Subcutaneous adipose tissue (tissue), 4 donors: ENCODE data around the gene PTGR3. TPM values are rescaled to one million over a fixed set of nuclear protein-coding genes. Genes with fewer than 3 reads are reported as not detected.

Experiments used
- total RNA-seq, 4 donors: library from RNA; depleted of rRNA; stranded (reverse); fragments of >200 nt; gene quantifications; one replicate each; pipeline ENCODE4 v1.1.0, GENCODE V29; 2016
- TF ChIP-seq, protein P1 (sequence below): fragments of 450-650 bp; IDR thresholded peaks from one replicate; pipeline ENCODE4 v1.5.1; 2016; ENCODE audit warnings: low read depth, mild to moderate bottlenecking, control low read depth, antibody characterized with exemption, moderate library complexity

PTGR3 gene
- total RNA-seq, 4 donors from 2014 or later, result 20.1 to 28.4 (median 26.0) TPM

DNA sequence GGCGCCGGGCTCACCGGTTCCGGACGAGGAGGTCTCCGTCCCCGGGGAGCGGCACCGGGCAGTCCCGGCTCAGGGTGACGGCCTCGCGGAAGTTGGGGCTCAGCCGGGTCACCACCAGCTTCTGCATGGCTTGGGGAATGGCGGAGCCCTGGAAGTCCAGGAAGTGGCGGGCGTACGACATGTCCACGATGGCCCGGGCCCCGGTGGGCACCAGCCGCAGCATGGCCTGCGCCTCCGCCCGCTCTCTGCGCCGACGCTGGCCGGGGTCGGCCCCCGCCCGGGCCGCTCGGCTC, 157 bp downstream of the PTGR3 start:
- TF ChIP-seq, protein P1, sequence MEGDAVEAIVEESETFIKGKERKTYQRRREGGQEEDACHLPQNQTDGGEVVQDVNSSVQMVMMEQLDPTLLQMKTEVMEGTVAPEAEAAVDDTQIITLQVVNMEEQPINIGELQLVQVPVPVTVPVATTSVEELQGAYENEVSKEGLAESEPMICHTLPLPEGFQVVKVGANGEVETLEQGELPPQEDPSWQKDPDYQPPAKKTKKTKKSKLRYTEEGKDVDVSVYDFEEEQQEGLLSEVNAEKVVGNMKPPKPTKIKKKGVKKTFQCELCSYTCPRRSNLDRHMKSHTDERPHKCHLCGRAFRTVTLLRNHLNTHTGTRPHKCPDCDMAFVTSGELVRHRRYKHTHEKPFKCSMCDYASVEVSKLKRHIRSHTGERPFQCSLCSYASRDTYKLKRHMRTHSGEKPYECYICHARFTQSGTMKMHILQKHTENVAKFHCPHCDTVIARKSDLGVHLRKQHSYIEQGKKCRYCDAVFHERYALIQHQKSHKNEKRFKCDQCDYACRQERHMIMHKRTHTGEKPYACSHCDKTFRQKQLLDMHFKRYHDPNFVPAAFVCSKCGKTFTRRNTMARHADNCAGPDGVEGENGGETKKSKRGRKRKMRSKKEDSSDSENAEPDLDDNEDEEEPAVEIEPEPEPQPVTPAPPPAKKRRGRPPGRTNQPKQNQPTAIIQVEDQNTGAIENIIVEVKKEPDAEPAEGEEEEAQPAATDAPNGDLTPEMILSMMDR, result no peak

DNA sequence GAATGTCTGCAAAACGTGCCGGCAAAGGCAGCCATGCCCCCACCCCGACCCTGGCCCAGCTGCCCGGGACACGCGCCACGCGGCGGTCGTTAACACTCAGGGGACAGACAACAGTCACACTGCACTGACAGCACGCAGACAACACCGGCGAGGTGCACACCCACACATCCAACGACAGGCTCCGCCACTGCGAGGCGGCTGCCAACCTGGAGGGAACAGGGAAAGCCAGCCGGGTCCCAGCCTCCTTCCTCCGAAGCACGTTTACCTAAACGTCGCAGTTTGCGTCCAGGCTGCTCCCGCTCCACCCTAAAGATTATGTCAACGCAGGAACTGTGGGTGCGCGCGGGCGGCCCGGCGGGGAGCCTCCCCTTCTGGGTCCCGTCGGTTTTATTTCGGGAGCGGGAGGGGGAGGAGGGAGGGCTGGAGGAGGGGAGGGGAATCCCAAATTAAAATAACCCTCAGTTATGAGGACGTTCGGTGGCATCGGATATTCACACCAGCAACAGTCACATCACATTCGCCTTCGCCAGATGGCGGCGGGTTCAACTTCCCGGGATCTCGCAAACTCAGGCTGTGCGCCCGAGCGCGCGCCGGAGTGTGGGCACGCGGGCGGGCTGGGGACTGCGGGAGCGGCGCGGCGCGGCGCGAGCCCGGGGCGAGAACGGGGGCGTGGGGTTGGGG, 644 bp downstream of the PTGR3 start:
- TF ChIP-seq, protein P1, result no peak

DNA sequence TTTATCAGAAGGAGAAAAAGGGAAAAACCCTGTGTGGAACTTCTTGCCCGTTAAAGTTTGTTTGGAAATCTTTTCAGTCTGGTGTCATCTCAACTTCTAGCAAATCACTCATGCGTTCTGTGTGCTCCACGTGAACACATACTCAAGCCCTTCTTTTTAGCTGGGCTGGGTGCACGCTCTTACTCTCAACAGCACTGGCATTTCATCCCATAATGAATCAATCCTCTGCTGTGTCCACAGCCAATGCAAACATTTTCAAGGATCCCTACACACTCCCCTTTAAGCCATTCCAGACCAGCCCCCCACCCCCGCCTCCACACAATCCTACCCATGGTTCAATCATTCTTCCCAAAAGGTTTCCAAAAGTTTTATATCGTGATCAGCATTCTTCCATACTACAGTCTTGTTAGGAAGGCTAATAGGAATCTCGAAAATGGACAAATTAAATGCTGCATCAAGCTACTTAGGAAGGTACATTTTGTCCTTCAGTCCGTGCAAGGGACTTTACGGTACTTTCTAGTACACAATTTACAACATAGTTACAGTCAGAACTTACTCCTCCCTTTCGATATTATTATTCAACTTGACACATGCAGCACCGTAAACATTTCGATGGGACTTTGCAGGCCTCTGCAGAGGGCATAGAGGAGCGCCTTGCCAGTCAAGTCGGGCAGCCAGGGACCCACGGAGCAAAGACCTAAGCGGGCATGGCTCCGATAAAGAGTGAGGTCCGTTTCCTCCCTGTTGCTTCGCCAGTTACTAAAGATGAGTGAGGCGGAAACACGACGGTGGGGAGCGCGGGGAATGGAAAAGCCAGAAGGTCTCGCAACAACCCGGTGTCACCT, 1.4 kb downstream of the PTGR3 start:
- TF ChIP-seq, protein P1, result no peak

DNA sequence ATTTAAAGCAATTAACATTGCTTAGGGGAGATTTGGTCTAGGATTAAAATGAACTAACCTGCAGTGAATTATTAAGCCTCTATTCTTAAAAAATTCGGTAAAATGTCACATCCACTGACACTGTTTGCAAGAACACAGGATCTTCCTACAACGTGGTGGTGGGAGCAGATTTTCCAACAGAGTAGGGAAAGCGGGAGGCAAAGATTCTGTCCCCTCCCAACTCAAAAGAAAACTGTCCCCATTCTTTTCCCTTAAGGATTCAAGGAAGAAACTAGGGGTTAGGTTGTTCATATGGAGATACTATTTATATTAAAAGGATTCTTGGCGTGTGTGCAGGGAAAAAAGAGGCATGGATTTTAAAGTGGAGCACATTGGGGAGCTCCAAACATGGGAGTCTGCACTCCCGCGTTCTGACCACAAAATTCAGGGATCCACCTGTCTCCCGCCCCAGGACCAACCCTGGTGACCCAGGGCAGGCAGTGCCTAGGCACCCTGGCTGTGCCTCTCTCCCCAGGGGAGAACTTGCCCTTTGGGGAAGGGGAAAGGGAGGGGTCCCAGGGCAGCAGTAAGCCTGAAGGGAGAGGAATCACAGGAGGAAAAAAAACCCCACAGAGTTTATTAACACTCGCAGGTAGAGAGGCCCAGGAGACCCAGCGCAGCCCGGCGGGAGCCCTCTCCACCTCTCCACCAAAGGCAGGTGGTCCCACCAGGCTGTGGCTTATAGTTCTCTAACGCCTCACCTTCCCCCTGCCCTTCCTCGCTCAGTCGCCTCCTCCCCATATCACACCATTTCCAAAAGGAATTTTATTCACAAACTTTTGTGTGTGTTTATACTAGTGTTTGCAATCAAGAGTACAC, 2.3 kb downstream of the PTGR3 start:
- TF ChIP-seq, protein P1, result no peak

DNA sequence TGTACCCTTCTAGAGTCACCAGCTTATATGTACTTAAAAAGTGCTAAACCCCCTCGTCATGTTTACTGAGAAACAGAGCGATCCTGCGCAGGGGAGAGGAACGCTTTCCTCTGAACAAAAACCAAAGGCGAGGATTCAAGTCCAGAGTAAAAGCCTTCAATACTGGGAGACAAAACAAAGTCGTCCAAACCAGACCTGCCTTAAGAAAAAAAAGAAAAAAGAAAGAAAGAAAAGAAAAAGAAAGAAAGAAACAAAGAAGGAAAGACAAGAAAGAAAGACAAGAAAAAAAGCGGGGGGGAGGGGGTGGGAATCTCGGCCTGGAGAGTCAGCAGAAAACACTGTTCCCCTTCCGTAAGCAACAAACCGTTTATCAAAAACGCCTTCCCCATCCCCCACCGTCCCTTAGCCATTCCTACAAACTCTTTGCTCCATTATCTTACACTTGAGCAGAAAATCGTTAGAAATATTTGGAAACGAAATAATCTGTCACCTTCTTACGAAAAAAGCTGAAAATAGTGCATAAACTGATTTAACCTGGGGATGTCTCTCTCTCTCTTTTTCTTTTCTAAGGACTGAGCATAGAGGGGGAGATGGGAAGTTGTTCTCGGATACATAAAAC, 3.3 kb downstream of the PTGR3 start:
- TF ChIP-seq, protein P1, result no peak

DNA sequence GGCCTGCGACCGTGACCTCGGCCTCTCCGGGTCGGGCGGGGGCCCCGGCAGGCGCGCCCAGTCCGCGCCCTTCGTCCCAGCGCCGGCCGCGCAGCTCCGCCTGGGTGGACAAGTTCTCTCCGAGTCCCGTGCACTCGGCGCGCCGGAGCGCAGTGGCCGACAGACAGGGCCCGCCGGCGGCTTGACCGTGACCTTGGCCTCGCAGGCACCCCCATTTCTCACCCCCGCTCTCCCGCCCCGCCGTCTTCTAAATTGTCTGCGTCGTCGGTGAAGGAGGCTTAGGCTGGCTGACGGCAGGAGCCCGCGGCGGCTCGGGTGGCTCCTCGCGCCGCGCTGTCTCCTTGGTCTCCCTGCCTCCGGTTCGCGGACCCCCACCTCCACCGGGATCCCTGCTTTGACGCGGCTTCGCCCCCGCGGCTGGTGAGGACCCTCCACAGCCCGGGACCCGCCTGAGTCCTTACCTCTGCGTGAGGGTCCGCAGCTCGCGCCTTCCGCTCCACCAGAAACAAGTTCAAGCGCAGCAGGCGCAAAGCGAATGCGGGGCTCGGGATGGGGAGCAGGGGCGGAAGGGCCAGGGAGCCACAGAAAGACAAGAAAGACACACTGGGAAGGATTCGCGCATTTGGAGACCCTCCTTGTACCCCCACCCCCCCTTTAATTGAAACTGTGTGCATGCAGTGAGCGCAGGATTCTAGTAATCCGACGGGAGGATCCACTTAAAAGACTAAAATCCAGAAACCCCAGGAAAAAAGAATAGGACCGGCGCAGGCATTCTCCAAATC, 4.0 kb downstream of the PTGR3 start:
- TF ChIP-seq, protein P1, result no peak
